GM20000 (cell line): ENCODE measurements around the gene GALNT12.

Experiments
- DNase-seq: peaks from one replicate; pipeline ENCODE4 v3.0.0; 2012; ENCODE audit warnings: low spot score
- TF ChIP-seq, protein P1 (sequence below): IDR thresholded peaks from 2 replicates; pipeline ENCODE4 v1.5.1; 2012; ENCODE audit warnings: mild to moderate bottlenecking, control low read depth; ENCODE audit errors: extremely low read depth, missing control alignments

The GALNT12 gene

GRCh38 chr9:98791608-98792490 lies 15.6 kb upstream of the GALNT12 start:
- TF ChIP-seq, protein P1, sequence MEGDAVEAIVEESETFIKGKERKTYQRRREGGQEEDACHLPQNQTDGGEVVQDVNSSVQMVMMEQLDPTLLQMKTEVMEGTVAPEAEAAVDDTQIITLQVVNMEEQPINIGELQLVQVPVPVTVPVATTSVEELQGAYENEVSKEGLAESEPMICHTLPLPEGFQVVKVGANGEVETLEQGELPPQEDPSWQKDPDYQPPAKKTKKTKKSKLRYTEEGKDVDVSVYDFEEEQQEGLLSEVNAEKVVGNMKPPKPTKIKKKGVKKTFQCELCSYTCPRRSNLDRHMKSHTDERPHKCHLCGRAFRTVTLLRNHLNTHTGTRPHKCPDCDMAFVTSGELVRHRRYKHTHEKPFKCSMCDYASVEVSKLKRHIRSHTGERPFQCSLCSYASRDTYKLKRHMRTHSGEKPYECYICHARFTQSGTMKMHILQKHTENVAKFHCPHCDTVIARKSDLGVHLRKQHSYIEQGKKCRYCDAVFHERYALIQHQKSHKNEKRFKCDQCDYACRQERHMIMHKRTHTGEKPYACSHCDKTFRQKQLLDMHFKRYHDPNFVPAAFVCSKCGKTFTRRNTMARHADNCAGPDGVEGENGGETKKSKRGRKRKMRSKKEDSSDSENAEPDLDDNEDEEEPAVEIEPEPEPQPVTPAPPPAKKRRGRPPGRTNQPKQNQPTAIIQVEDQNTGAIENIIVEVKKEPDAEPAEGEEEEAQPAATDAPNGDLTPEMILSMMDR: no peak
- DNase-seq: no peak

DNA sequence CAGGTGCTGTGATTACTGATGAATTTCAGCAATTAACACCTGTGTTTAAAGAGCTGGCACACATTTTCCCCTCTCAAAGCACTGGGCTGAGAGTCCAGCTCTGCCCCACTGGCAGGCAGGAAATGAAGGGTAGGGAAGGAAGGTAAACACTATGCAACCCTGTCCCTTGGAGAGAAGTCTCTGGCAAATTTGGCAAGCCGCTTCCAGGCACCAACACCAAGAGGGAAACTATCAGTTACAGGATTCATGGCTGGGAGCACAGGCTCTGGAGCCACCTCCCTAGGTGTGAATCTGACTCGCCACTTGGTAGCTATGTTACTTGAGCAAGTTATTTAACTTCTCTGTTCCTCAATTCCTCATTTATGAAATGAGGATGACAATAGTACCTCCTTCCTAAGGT lies 14.4 kb upstream of the GALNT12 start:
- TF ChIP-seq, protein P1: no peak
- no peak for DNase-seq

DNA sequence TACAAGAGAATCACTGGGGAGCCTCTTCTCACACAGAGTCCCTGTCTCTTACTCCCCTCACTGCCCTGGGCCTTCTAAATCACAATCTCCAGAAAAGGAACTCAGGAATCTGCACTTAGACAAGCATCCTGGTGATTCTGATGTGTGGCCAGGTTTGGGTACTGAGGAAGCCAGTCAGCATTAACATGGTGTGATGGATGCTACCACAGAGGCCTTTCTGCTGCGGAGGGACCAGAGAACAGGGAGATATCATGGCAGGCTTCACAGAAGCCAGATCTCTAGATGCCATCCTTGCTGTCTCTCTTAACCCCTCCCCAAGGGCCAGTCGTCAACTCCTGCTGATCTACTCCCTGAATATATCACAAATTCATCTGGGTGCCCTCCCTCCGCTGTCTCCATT lies 12.7 kb upstream of the GALNT12 start:
- TF ChIP-seq, protein P1: no peak
- no peak for DNase-seq

GRCh38 chr9:98795295-98795955 lies 12.0 kb upstream of the GALNT12 start:
- no peak for DNase-seq
- TF ChIP-seq, protein P1: no peak

DNA sequence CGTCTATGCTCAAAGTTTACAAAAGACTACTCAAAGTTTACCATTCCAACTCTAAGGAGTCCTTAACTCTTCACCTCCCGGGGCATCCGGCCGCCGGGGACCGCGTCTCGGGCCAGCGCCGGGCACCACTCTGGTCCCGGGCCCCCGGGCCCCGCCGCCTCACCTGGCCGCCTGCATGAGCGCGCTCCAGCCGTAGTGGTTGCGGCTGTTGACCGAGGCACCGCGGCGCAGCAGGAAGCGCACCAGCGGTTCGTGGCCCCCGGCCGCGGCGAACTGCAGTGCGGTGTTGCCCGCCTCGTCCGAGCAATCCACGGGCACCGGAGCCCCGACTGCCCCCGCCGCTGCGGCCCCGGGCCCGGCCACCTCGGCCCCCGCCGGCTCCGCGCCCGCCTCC lies 11.5 kb upstream of the GALNT12 start:
- DNase-seq: no peak
- TF ChIP-seq, protein P1: no peak

DNA sequence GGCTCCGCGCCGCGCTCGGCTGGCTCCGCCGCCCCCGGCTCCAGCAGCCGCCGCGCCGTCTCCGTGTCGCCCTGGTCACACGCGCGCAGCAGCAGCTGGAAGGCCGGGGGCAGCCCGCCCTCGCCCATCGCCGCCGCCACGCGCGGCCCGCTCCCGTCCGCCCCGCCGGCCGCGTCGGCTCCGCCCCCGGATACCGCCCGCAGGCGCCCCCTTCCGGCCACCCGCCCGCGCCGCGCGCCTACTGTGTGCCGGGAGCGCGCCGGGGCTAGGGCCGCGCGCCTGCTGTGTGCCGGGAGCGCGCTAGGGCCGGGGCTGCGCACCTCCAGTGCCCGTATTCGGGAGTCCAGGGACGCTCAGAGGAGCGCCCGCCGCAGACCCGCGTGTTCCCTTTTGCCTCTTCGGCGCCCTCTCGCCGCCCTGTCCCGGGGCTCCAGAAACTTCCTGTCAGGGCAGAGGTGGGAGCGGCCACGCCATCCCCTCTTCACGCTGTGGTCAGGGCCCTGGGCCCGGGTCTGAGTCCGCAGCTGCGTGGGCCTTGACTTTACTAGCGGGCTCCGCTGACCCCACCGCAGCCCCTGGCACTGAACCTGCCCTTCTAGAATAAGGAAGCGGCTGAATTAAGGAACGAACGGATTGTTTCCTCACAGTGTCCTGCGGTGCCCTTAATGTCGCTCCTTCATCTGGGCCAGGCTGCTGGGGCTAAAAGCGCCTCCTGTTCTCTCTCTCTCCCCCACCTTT lies 10.9 kb upstream of the GALNT12 start, which contains the start of gene ANKS6:
ANKS6 (minus strand) TSS at position 192 of the 738 bp plus-strand sequence; CDS start at position 128, 64 bp downstream.
- TF ChIP-seq, protein P1: peak; percentile 79
- peak; percentile 95 for DNase-seq
